AG04449 (cell line): ENCODE measurements around the gene SOX6.
"Not testable (repeated sequence)": the region's sequence is repeated elsewhere in the genome, so short reads cannot be mapped to it uniquely, and the experiment has no call there.

Experiments used
- CTCF ChIA-PET: fragments of 350-600 bp; formaldehyde crosslinking; extraction: SDS; loops from one replicate; lab custom pipeline; 2021; ENCODE audit warnings: antibody characterized with exemption; lab: Yijun Ruan, JAX
- POLR2A ChIA-PET: fragments of 400-600, 350-600 bp; formaldehyde crosslinking; extraction: SDS; loops from one replicate; lab custom pipeline; 2020; ENCODE audit warnings: antibody characterized with exemption, inconsistent platforms; lab: Yijun Ruan, JAX
- DNase-seq: peaks from one replicate; pipeline ENCODE4 v3.0.0-alpha.2; 2010; ENCODE audit warnings: low read depth, low spot score
- H3K4me3 ChIP-seq: 2 replicates; pipeline ENCODE4 v1.5.1; 2011; ENCODE audit warnings: low read depth, mild to moderate bottlenecking, control low read depth, low read length
- CTCF ChIP-seq: IDR thresholded peaks from one replicate; pipeline ENCODE4 v1.5.1; 2011; ENCODE audit warnings: mild to moderate bottlenecking, moderate library complexity, low read length, control low read depth, inconsistent platforms; ENCODE audit not compliant: insufficient read depth; ENCODE audit errors: missing control alignments

SOX6 gene

GRCh38 chr11:15926071-15926470 is 430.3 kb downstream of the SOX6 start:
- no peak for TF ChIP-seq CTCF
- ChIA-PET CTCF (interaction anchor here (1.1 to 3.0 kb wide), 2 partner anchors 14 to 276 kb away, joined by 3 to 16 read pairs; no protein-coding TSS in a partner anchor), POLR2A (no interaction called here)
- H3K4me3 ChIP-seq = no peak overlapping the region
- DNase-seq = no peak

DNA sequence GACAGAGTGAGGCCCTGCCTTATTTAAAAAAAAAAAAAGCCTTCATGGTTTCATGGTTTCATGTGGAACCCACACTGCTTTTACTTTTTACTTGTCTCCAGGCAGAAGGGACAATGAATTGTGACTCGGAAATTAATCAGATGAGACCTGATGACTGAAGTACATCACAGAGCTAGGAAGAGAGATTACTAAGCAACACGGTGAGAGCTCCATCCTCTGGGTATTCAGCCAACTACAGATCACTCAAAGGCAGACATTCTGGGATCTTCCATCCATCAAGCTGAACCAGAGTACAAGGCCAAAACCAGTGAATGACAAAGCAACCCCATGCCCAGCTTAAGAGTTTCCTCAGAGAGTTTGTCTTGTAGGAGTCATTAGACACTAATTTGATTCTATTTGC is 433.2 kb downstream of the SOX6 start:
- CTCF ChIA-PET = interaction anchor here (0.8 to 3.4 kb wide), 6 partner anchors 15 to 273 kb away, joined by 3 to 14 read pairs (median 7); no protein-coding TSS in a partner anchor
- peak; percentile 25 for TF ChIP-seq CTCF
- H3K4me3 ChIP-seq = no peak overlapping the region
- DNase-seq = no peak
- POLR2A ChIA-PET = no interaction called here

GRCh38 chr11:15922745-15923144 is 433.6 kb downstream of the SOX6 start:
- DNase-seq, POLR2A ChIA-PET: not testable (repeated sequence)
- CTCF ChIA-PET = interaction anchor here (1.1 to 3.4 kb wide), 4 partner anchors 18 to 153 kb away, joined by 4 to 14 read pairs (median 10); no protein-coding TSS in a partner anchor

GRCh38 chr11:15920856-15921629 is 435.3 kb downstream of the SOX6 start:
- DNase-seq = no peak
- H3K4me3 ChIP-seq = no peak overlapping the region
- CTCF ChIA-PET = interaction anchor here (0.6 to 3.4 kb wide), 5 partner anchors 8 to 273 kb away, joined by 3 to 12 read pairs (median 5); no protein-coding TSS in a partner anchor
- POLR2A ChIA-PET = no interaction called here
- no peak for TF ChIP-seq CTCF

More at GRCh38 chr11:15922745-15923144, 433.6 kb downstream of the SOX6 start:
- H3K4me3 ChIP-seq = not testable (repeated sequence)

GRCh38 chr11:15918674-15919073 is 437.7 kb downstream of the SOX6 start:
- ChIA-PET CTCF (no interaction called here), POLR2A (no interaction called here)
- no peak for DNase-seq
- no peak overlapping the region for H3K4me3 ChIP-seq
- TF ChIP-seq CTCF = no peak

DNA sequence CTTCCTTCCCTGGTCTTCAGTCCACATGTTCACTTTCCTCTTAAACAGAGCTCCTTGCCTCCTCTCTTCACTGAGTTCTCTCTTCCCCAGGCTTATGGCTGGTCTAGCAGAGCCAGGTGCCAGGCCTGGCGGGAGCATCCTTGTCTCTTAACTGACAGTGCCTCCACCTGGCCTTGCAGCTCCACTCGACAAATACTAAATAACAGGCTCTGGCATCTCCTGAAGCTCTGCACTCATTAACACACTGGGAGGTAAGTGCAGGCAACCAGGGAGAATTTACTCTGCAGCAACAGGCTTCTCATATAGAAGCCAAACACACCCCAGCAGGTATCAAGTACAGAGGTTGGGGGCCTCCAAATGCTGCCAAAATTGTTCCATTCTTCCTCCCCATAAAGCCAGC is 438.1 kb downstream of the SOX6 start:
- TF ChIP-seq CTCF = no peak
- POLR2A ChIA-PET = no interaction called here
- H3K4me3 ChIP-seq = no peak overlapping the region
- CTCF ChIA-PET = interaction anchor here (1.6 kb wide), 1 partner anchor 23 kb away, joined by 7 read pairs; no protein-coding TSS in a partner anchor
- DNase-seq = no peak
